H1 (cell line): ENCODE results near the gene EVPLL.
"Not testable (repeated sequence)": the region's sequence is repeated elsewhere in the genome, so short reads cannot be mapped to it uniquely, and the experiment has no call there.

Source experiments
- CEBPB ChIP-seq: IDR thresholded peaks from 2 replicates; pipeline ENCODE4 v1.6.1; 2012; ENCODE audit warnings: low read depth, low read length
- CREB1 ChIP-seq: IDR thresholded peaks from 2 replicates; pipeline ENCODE4 v1.6.1; 2012; ENCODE audit warnings: inconsistent platforms
- GABPA ChIP-seq: IDR thresholded peaks from 2 replicates; pipeline ENCODE4 v1.6.1; 2011; ENCODE audit warnings: mild to moderate bottlenecking, low read length, moderate library complexity, borderline replicate concordance; ENCODE audit not compliant: insufficient read depth
- HDAC6 ChIP-seq: IDR thresholded peaks from one replicate; pipeline ENCODE4 v1.7.1; 2012; ENCODE audit warnings: low read depth, mild to moderate bottlenecking, inconsistent platforms, low read length, moderate library complexity
- MAFK ChIP-seq: IDR thresholded peaks from 2 replicates; pipeline ENCODE4 v1.6.1; 2012; ENCODE audit warnings: low read depth, mild to moderate bottlenecking, improper control_type of control experiment, low read length
- POLR2A ChIP-seq, 2 experiments: IDR thresholded peaks; 1 replicate in 1 of 2; 2 replicates in 1 of 2; pipeline ENCODE4 v1.6.1; 2011; ENCODE audit warnings: low read depth in 2 of 2, low read length in 2 of 2, mild to moderate bottlenecking in 2 of 2; ENCODE audit errors: control extremely low read depth in 1 of 2
- POU5F1 ChIP-seq: IDR thresholded peaks from 2 replicates; pipeline ENCODE4 v1.6.1; 2011; ENCODE audit warnings: low read depth, mild to moderate bottlenecking, low read length, moderate library complexity
- TF ChIP-seq, protein P1 (sequence below), 3 experiments: IDR thresholded peaks; 1 replicate in 2 of 3; 2 replicates in 1 of 3; pipeline versions ENCODE4 v1.5.1 to v1.6.1; 2011; ENCODE audit warnings: low read length in 3 of 3, mild to moderate bottlenecking in 3 of 3, inconsistent platforms in 2 of 3, low read depth in 1 of 3, moderate library complexity in 1 of 3; ENCODE audit not compliant: insufficient read depth in 1 of 3; ENCODE audit errors: control extremely low read depth in 1 of 3
- TF ChIP-seq, protein P2 (sequence below): IDR thresholded peaks from 2 replicates; pipeline ENCODE4 v1.6.1; 2011; ENCODE audit warnings: low read length, improper control_type of control experiment
- TF ChIP-seq, protein P3 (sequence below): IDR thresholded peaks from 2 replicates; pipeline ENCODE4 v1.6.1; 2011; ENCODE audit warnings: low read depth, mild to moderate bottlenecking, low read length; ENCODE audit not compliant: insufficient read depth
- TF ChIP-seq, protein P4 (sequence below): IDR thresholded peaks from 2 replicates; pipeline ENCODE4 v1.6.1; 2012; ENCODE audit warnings: inconsistent platforms

DNA sequence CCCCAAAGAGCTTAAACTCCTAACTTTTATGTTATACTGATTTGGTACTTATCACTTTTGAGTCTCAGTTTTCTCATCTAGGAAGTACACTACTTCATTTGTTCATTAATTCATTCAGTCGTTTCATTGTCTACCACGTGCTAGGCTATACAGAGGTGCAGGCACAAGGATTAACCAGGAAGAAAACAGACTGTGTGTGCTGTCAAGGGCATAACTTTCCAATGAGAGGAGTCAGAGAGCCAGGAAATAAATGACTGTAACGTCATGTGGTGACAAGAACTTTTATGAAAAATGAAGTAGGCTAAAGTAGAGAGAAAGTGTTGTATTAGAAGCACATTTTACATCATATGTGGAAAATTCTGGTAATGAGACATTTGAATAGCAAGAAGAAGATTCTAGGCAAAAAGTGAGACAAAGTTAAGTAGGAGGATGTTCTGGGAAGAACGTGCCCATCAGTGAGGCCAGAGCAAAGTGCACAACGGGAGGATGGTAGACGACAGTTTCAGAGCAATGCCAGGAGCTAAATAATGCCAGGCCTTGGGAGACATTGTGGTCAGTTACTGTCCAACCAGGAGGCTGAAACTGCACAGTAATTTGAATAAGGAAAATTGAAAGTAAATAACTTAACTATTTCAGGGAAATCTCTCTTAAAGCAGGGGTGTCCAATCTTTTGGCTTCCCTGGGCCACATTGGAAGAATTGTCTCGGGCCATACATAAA is 24.5 kb downstream of the EVPLL start:
- not testable (repeated sequence) for TF ChIP-seq POLR2A (IDR thresholded peaks at IDR 0.05; ENCODE audit: control extremely low read depth in 1 of 2, low read depth in 2 of 2, low read length in 2 of 2); CEBPB; GABPA; MAFK; CREB1; HDAC6; POU5F1
- TF ChIP-seq, protein P1, sequence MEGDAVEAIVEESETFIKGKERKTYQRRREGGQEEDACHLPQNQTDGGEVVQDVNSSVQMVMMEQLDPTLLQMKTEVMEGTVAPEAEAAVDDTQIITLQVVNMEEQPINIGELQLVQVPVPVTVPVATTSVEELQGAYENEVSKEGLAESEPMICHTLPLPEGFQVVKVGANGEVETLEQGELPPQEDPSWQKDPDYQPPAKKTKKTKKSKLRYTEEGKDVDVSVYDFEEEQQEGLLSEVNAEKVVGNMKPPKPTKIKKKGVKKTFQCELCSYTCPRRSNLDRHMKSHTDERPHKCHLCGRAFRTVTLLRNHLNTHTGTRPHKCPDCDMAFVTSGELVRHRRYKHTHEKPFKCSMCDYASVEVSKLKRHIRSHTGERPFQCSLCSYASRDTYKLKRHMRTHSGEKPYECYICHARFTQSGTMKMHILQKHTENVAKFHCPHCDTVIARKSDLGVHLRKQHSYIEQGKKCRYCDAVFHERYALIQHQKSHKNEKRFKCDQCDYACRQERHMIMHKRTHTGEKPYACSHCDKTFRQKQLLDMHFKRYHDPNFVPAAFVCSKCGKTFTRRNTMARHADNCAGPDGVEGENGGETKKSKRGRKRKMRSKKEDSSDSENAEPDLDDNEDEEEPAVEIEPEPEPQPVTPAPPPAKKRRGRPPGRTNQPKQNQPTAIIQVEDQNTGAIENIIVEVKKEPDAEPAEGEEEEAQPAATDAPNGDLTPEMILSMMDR (IDR thresholded peaks at IDR 0.05; ENCODE audit: control extremely low read depth in 1 of 3, insufficient read depth in 1 of 3, low read depth in 1 of 3, low read length in 3 of 3), result not testable (repeated sequence)
- TF ChIP-seq, protein P2, sequence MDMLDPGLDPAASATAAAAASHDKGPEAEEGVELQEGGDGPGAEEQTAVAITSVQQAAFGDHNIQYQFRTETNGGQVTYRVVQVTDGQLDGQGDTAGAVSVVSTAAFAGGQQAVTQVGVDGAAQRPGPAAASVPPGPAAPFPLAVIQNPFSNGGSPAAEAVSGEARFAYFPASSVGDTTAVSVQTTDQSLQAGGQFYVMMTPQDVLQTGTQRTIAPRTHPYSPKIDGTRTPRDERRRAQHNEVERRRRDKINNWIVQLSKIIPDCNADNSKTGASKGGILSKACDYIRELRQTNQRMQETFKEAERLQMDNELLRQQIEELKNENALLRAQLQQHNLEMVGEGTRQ, result not testable (repeated sequence)
- TF ChIP-seq, protein P3, sequence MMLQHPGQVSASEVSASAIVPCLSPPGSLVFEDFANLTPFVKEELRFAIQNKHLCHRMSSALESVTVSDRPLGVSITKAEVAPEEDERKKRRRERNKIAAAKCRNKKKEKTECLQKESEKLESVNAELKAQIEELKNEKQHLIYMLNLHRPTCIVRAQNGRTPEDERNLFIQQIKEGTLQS, result not testable (repeated sequence)
- TF ChIP-seq, protein P4, sequence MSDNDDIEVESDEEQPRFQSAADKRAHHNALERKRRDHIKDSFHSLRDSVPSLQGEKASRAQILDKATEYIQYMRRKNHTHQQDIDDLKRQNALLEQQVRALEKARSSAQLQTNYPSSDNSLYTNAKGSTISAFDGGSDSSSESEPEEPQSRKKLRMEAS, result not testable (repeated sequence)
